Kidney (tissue), 14 donors: Measurements from ENCODE around the gene SCAMP1. TPM values are rescaled to one million over a fixed set of nuclear protein-coding genes. Genes with fewer than 3 reads are reported as not detected.

Experiments used
- DNase-seq, 5 donors: peaks; one replicate each; pipeline ENCODE4 v3.0.0-alpha.2; 2013 to 2020
- FAIRE-seq: peaks from 2 replicates; lab custom pipeline; 2012; peaks lifted over from hg19 to GRCh38; lab: Jason Lieb, UNC
- H3K27ac ChIP-seq, 2 donors: one replicate each; pipeline ENCODE4 v1.7.0; 2013; ENCODE audit warnings: low read depth in 2 of 2, low read length in 2 of 2, inconsistent platforms in 1 of 2
- H3K27me3 ChIP-seq: one replicate; pipeline ENCODE4 v1.7.1; 2013; ENCODE audit warnings: low read length, inconsistent platforms; ENCODE audit not compliant: control insufficient read depth, insufficient read depth
- H3K36me3 ChIP-seq, 3 donors: one replicate each; pipeline versions ENCODE4 v1.7.0 to v1.7.1; 2013; ENCODE audit warnings: low read length in 3 of 3, control low read depth in 1 of 3, inconsistent platforms in 1 of 3; ENCODE audit not compliant: insufficient read depth in 3 of 3, control insufficient read depth in 2 of 3
- H3K4me1 ChIP-seq, 3 donors: one replicate each; pipeline versions ENCODE4 v1.7.0 to v1.7.1; 2013; ENCODE audit warnings: low read length in 3 of 3, inconsistent platforms in 1 of 3, low read depth in 1 of 3; ENCODE audit not compliant: control insufficient read depth in 2 of 3, insufficient read depth in 2 of 3
- H3K4me3 ChIP-seq, 3 donors: one replicate each; pipeline versions ENCODE4 v1.7.0 to v1.8.1; 2013; ENCODE audit warnings: low read length in 3 of 3, control low read depth in 1 of 3, inconsistent platforms in 1 of 3
- H3K9ac ChIP-seq, 3 donors: one replicate each; pipeline versions ENCODE4 v1.7.0 to v1.7.1; 2013; ENCODE audit warnings: low read length in 3 of 3, control low read depth in 1 of 3, inconsistent platforms in 1 of 3
- H3K9me3 ChIP-seq, 3 donors: one replicate each; pipeline versions ENCODE4 v1.7.0 to v1.7.1; 2013; ENCODE audit warnings: low read length in 3 of 3, control low read depth in 1 of 3, inconsistent platforms in 1 of 3; ENCODE audit not compliant: control insufficient read depth in 2 of 3, insufficient read depth in 1 of 3
- intact Hi-C: fragments of 100-400 bp; cut with DNase I; formaldehyde crosslinking; loops from one replicate; pipeline ENCODE4 v1.11.1; 2022
- polyA plus RNA-seq: library from polyadenylated mRNA; stranded (reverse); fragments of 350-450 nt; fragmentation: Illumina TruSeq; extraction: RNeasy Lipid Tissue Mini Kit (QIAGEN cat#74804); gene quantifications from one replicate; pipeline ENCODE4 v1.2.3, GENCODE V29; 2014; ENCODE audit warnings: low read depth, low replicate concordance; ENCODE audit not compliant: insufficient read depth
- total RNA-seq: library from RNA; stranded (reverse); fragmentation: NEBNext Ultra II Directional; extraction: Animal tissue kit (Norgen Biotek cat#: 25700); gene quantifications from one replicate; pipeline ENCODE4 v1.2.1, GENCODE V29; 2021
- TF ChIP-seq, protein P1 (sequence below): IDR thresholded peaks from 3 replicates; pipeline ENCODE4 v1.5.1; 2012; ENCODE audit warnings: mild to moderate bottlenecking, moderate library complexity, borderline replicate concordance; ENCODE audit not compliant: insufficient read depth; ENCODE audit errors: extremely low read depth
- donor health status: control.
- donor health status: control.
- donor health status: control.
- donor health status: control.
- donor health status: control.
- donor health status: DM: yes; HTN: yes; CAD: no.
- donor health status: Normal renal cell carcinoma (clear cell type).

SCAMP1 gene
- total and polyA plus RNA-seq, 2 donors from 2014 or later, result 13.1 to 42.1 TPM

DNA sequence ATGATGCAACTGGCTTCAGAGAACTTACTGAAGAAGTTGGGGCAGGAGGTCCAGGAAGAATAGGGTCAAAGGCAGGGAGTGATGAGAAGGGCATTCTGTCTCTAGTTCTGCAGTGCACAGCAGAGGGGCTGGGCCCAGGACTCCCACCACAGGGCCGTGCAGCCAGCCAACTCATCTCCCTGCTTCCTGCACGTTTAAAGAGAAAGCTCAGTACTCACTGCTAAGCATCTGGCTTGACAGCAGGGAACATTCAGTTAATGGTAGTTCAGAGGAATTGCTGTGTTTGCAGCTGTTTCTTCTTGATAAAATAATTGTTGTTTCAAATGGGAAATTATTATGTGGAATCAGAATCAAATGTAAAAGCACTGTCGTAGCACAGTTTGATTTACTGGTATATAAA is 25.6 kb upstream of the SCAMP1 start:
- no peak for FAIRE-seq

DNA sequence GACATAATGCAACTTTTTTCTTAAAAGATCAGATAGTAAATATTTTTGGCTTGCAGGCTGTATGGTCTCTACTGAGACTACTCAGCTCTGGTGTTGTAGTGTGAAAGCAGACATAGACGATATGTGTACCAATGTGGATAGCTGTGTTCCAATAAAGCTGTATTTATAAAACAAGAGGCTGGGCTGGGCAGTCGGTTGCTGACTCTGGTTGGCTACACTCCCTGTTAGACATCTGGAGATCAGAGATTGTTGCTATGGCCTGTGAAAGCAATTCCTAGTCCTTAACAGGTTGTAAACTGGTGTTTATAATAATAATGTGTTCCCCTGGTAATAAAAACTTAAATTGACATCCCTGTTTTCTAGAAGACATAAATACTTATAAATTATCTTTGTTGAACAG is 24.4 kb upstream of the SCAMP1 start:
- intact Hi-C loops, result no loop called here
- H3K9me3 ChIP-seq, result peaks cover 0 to 4% (median 0%) of the 10 kb centered on the region in 3 donors
- TF ChIP-seq, protein P1, sequence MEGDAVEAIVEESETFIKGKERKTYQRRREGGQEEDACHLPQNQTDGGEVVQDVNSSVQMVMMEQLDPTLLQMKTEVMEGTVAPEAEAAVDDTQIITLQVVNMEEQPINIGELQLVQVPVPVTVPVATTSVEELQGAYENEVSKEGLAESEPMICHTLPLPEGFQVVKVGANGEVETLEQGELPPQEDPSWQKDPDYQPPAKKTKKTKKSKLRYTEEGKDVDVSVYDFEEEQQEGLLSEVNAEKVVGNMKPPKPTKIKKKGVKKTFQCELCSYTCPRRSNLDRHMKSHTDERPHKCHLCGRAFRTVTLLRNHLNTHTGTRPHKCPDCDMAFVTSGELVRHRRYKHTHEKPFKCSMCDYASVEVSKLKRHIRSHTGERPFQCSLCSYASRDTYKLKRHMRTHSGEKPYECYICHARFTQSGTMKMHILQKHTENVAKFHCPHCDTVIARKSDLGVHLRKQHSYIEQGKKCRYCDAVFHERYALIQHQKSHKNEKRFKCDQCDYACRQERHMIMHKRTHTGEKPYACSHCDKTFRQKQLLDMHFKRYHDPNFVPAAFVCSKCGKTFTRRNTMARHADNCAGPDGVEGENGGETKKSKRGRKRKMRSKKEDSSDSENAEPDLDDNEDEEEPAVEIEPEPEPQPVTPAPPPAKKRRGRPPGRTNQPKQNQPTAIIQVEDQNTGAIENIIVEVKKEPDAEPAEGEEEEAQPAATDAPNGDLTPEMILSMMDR, result no peak
- H3K4me3 ChIP-seq, result no peak overlapping the region
- no peak overlapping the region for H3K9ac ChIP-seq
- no peaks in the 10 kb centered on the region for H3K4me1 ChIP-seq
- no peaks in the 10 kb centered on the region for H3K27me3 ChIP-seq
- FAIRE-seq, result no peak
- H3K36me3 ChIP-seq, result no peaks in the 10 kb centered on the region
- H3K27ac ChIP-seq, result no peak overlapping the region
- no peak for DNase-seq

More for the DNA sequence above, 25.6 kb upstream of the SCAMP1 start:
- no peaks in the 10 kb centered on the region for H3K27me3 ChIP-seq
- no peak for DNase-seq
- no peaks in the 10 kb centered on the region for H3K4me1 ChIP-seq
- intact Hi-C loops, result no loop called here
- no peaks in the 10 kb centered on the region for H3K36me3 ChIP-seq
- peaks cover 0 to 4% (median 0%) of the 10 kb centered on the region in 3 donors for H3K9me3 ChIP-seq
- H3K4me3 ChIP-seq, result no peak overlapping the region
- H3K27ac ChIP-seq, result no peak overlapping the region
- TF ChIP-seq, protein P1, result no peak
- H3K9ac ChIP-seq, result no peak overlapping the region

DNA sequence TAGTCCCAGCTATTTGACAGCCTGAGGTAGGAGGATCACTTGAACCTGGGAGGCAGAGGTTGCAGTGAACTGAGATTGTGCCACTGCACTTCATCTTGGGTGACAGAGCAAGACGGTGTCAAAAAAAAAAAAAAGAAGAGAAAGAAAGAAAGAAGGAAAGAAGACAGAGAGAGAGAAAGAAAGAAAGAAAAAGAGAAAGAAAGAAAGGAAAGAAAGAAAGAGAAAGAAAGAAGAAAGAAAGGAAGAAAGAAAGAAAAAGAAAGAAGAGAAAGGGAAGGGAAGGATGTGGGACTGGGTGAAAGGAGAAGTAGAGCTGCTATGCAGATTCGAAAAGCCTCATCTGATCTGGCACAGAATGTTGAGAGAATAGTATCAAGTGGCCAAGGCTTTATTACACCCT is 23.7 kb upstream of the SCAMP1 start:
- FAIRE-seq, result no peak
- Histone ChIP-seq H3K27me3 (no peaks in the 10 kb centered on the region), H3K4me3 (no peak overlapping the region), H3K27ac (no peak overlapping the region), H3K36me3 (no peaks in the 10 kb centered on the region), H3K9me3 (peaks cover 0 to 4% (median 0%) of the 10 kb centered on the region in 3 donors), H3K4me1 (no peaks in the 10 kb centered on the region), H3K9ac (no peak overlapping the region)
- intact Hi-C loops, result no loop called here
- no peak for DNase-seq
- TF ChIP-seq, protein P1, result no peak
